HEK293 (cell line): ENCODE measurements around the gene REG3A.

Source experiments
- CTCF ChIP-seq: fragments of 450-650 bp; formaldehyde crosslinking; IDR thresholded peaks from 2 replicates; pipeline ENCODE4 v1.5.1; 2016; ENCODE audit warnings: missing biosample characterization, missing genetic modification characterization
- KLF7 ChIP-seq: fragments of 450-650 bp; formaldehyde crosslinking; IDR thresholded peaks from 2 replicates; pipeline ENCODE4 v1.5.1; 2016; ENCODE audit warnings: missing biosample characterization, missing genetic modification characterization, borderline replicate concordance
- YY1 ChIP-seq: fragments of 450-650 bp; formaldehyde crosslinking; IDR thresholded peaks from 2 replicates; pipeline ENCODE4 v1.5.1; 2018; ENCODE audit warnings: missing biosample characterization, missing genetic modification characterization
- ZBTB1 ChIP-seq: fragments of 450-650 bp; formaldehyde crosslinking; IDR thresholded peaks from 2 replicates; pipeline ENCODE4 v1.5.1; 2016; ENCODE audit warnings: missing biosample characterization, missing genetic modification characterization
- ZBTB7A ChIP-seq: fragments of 450-650 bp; formaldehyde crosslinking; IDR thresholded peaks from 2 replicates; pipeline ENCODE4 v1.5.1; 2016; ENCODE audit warnings: low read depth, missing biosample characterization, missing genetic modification characterization
- ZNF433 ChIP-seq: fragments of 450-650 bp; formaldehyde crosslinking; IDR thresholded peaks from 2 replicates; pipeline ENCODE4 v1.5.1; 2016; ENCODE audit warnings: missing biosample characterization, missing genetic modification characterization, low read depth
- ZNF670 ChIP-seq: fragments of 450-650 bp; formaldehyde crosslinking; IDR thresholded peaks from 2 replicates; pipeline ENCODE4 v1.5.1; 2016; ENCODE audit warnings: missing biosample characterization, missing genetic modification characterization, low read depth
- ZNF76 ChIP-seq: fragments of 450-650 bp; formaldehyde crosslinking; IDR thresholded peaks from 2 replicates; pipeline ENCODE4; 2016; ENCODE audit warnings: low read depth, missing biosample characterization, missing genetic modification characterization, borderline replicate concordance
- TF ChIP-seq, protein P1 (sequence below): fragments of 450-650 bp; formaldehyde crosslinking; IDR thresholded peaks from 2 replicates; pipeline ENCODE4 v1.5.1; 2016; ENCODE audit warnings: missing biosample characterization, missing genetic modification characterization, low read depth

- TF ChIP-seq CTCF = no peak
- TF ChIP-seq YY1 = no peak
- no peak for TF ChIP-seq KLF7 (tag by site-specific recombination)
- TF ChIP-seq, protein P1, sequence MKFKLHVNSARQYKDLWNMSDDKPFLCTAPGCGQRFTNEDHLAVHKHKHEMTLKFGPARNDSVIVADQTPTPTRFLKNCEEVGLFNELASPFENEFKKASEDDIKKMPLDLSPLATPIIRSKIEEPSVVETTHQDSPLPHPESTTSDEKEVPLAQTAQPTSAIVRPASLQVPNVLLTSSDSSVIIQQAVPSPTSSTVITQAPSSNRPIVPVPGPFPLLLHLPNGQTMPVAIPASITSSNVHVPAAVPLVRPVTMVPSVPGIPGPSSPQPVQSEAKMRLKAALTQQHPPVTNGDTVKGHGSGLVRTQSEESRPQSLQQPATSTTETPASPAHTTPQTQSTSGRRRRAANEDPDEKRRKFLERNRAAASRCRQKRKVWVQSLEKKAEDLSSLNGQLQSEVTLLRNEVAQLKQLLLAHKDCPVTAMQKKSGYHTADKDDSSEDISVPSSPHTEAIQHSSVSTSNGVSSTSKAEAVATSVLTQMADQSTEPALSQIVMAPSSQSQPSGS (tag by site-specific recombination) = no peak
- TF ChIP-seq ZNF670 (tag by site-specific recombination) = no peak
- TF ChIP-seq ZNF76 (tag by site-specific recombination) = no peak
- no peak for TF ChIP-seq ZNF433
- TF ChIP-seq ZBTB1 (tag by site-specific recombination) = no peak
- no peak for TF ChIP-seq ZBTB7A (tag by site-specific recombination)
Observed at GRCh38 chr2:79189465-79189864, 29.9 kb upstream of the REG3A start.
